GM19438 (cell line): ENCODE measurements around the gene LYZL6.

Experiments
- ATAC-seq: cut with Tn5 transposase; IDR thresholded peaks from one replicate; pipeline ENCODE4 v1.9.1; 2021; ENCODE audit warnings: low read depth; ENCODE audit not compliant: unreplicated experiment

The LYZL6 gene

DNA sequence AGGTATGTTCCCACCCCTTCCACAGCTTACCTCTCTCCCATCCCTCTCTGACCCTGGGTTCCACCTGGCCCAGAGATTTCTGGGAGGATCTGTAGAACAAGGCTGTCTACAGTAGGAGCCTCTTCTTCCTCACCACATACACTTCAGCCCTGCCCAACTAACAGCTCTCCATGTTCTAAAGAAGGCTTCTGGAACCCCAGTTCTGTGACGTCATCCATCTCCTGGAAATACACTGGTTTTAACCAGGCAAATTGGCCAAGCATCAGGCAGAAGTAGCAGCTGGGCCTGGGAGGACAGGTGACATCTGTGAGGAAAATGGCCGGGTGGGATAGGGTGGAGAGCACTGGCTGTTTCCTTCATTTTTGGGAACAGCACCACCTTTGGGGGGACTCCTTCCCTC, at the start of gene LYZL6:
Gene LYZL6 (minus strand): TSS at position 177 of the 400 bp plus-strand sequence. CDS start 4,357 bp downstream, outside the sequence.
- ATAC-seq = no peak

- no peak for ATAC-seq
These were observed 47.6 kb upstream of the LYZL6 start for GRCh38 chr17:35991075-35991474.

DNA sequence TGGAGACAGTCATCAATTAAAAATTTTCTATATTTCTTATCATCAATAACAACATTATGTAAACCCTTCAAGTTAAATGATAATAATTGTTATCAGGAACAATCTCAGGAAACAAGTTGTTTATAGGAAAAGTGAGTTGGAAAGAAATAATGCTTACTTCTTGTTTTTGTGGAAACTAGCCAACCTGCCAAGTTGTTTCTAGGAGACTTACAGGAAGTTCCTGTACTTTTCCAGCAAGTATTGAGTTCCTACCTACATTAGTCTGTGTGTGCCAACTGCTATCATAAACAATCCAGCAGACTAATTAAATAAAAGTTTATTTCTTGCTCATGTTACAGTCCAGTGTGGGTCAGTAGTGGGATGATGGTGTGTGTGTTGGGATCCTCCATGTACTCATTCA, 44.7 kb upstream of the LYZL6 start:
- no peak for ATAC-seq

DNA sequence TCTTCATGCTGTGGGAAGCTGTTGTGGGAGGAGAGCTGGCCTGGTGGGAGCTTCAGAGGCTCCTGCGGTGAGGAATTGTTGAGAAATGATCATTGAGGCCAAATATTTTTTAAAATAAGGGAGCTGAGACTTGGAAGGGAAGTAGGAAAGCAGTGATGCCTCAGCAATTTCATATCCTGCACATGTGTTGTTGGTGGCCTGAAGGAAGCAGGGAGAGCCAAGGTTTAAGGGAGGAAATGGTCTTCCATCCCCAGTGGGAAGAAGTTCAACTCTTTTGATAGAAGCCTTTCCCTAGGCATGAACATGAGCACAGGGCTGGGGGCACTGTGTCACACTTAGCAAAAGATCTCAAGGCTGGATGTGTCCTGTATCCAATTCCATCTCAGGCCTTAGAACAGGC, 43.1 kb upstream of the LYZL6 start, which contains the start of gene CCL14:
Gene CCL14 (minus strand): TSS at position 87 of the 400 bp plus-strand sequence. CDS start 80 bp downstream, at position 7.
- ATAC-seq = no peak

DNA sequence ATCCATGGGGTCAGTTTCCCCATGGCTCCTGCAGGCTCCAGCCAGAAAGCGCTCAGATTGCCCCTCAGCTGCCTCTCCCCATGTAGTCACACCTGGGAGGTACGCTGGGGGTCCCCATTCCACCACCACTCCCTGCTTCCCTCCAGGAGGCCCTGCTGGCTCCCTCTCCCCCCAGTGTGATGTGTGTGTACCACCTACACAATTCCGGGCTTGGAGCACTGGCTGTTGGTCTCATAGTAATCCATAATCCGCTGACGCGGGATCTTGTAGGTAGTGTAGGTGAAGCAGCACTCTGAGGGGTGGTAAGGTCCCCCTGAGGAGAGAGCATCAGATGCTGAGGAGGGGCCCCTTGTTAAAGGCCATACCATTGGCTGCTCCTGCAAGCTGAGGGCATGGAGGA, 40.6 kb upstream of the LYZL6 start:
- no peak for ATAC-seq

DNA sequence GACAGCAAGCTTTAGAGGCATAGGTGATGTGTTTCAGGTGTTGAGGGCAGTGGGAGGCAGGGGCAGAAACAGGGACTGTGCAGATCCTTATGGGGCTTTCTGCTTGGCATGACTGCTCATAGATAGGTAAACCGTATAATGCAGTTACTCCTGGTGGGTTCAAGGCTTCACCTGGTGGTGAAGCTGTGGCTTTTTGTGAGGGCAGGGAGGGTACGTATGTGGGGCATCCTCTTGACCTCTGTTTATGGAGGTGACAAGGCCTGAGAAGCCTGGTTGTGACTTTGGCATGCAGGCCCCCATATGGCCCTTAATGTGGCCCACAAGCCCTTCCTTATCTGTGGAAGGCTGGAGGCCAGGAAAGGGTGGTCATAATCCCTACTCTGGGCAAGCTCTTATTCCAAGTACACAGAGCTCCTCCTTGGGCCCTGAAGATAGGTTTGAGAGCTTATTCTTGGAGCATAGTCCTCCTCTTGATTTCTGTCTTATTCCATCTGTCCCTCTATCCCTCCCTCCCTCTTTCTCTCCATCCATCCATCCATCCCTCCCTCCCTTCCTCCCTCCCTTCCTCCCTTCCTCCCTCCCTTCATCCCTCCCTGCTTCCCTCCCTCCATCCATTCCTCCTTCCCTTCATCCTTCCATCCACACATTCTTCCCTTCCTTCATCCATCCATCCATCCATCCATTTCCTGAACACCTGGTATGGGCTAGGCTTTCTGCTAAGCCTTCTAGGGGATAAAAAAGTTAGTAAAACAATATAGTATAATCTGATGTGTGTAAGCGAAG, 39.1 kb upstream of the LYZL6 start:
- no peak for ATAC-seq

GRCh38 chr17:35981908-35982330, 38.4 kb upstream of the LYZL6 start:
- ATAC-seq = no peak

GRCh38 chr17:35981246-35981645, 37.7 kb upstream of the LYZL6 start, which contains the start of gene CCL16:
TSS of gene CCL16 (minus strand) at chr17:35981497. CDS start at chr17:35981420, 77 bp downstream.
- no peak for ATAC-seq

GRCh38 chr17:35978346-35978745, 34.8 kb upstream of the LYZL6 start:
- no peak for ATAC-seq

DNA sequence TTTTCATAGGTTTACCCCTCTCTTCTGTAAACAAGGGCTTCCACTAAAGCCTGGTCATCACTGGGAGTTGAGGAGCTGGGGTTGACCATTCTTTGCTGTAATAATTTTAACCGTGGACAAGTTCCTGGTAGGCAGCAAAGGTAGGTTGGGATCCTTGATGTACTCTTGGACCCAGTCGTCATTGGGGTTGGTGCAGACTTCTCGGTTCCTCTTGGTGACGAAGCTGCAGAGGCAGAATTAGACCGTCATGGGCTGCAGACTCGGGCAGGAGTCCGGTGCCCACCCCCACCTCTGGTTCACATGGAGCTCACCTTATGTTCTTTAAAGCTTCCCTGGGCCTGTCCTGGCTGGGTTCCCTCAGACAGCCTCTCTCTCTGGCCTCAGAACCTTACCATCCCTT, 34.0 kb upstream of the LYZL6 start:
- no peak for ATAC-seq

DNA sequence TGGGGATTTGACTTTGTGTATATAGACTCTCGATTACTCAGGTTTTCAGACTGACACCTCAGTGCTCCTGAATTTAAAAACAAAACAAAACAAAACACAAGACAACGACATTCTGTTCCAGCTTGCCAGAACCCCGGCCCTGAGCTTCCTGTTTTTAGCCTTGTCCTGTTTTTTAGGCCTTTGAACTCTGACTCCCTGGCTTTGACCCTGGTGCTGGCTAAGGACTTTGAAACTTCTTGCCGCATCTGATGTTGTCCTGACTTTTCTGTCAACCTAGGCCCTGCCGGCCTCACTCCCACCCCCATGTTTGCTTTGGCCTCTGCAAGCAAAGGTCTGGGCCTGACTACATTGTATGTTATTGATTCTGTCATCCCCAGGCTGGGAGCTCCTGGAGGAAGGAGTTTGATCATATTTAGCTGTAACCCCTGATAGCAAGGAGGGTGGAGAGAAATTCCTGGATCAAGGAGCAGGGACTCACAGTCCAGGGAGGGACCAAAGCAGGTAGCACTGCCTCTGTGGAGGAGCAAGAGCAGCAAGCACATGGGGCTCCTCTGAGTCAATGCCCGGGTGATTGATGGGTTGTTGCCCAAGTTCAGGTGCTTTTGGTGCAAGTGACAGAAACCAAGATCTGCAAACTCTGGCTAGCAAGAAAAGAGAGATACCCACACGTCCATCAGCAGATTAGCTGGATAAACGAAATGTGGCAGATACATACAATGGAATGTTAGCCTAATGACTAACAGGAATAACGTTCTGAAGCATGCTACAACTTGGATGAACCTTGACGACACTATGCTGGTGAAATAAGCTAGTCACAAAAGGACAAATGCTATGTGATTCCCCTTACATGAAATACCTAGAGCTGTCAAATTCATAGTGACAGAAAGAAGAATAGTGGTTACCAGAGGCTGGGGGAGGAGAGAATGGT, 30.1 kb upstream of the LYZL6 start:
- ATAC-seq = no peak

DNA sequence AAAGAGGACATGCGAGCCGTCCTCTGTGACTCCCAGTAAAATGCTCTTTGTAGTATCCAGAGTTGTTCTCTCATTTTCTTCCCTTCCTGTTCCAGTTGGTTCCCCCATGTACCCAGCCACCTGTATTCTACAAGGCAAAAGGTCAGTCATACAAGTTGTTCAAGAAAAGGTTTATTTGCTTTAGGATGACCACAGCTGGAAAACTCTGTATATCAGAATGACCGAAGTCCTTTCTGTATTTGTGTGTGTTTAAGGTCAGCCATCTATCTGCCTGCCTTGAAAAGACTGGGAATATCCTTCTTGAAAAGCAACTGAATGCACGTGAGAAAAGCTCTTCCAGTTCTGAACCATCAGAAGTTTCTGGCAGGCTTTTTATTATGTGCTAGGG, 29.4 kb upstream of the LYZL6 start:
- ATAC-seq = no peak

DNA sequence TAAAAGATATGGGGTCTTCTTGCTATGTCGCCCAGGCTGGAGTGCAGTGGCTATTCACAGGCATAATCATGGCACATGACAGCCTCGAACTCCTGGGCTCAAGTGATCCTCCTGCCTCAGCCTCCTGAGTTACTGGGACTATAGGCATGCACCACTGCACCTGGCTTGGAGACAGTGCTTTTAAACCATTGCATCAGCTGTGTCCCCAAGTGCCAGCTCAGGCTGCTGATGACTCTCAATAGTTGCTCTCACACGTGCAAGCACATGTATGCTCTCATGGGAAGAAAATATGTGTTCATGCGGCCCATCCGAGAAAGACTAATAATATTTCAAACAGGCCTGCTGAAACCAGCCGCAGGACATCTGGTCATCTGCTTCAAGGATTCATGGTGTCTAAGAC, 29.0 kb upstream of the LYZL6 start:
- no peak for ATAC-seq

- no peak for ATAC-seq
These were observed 28.6 kb upstream of the LYZL6 start for GRCh38 chr17:35972066-35972465.

DNA sequence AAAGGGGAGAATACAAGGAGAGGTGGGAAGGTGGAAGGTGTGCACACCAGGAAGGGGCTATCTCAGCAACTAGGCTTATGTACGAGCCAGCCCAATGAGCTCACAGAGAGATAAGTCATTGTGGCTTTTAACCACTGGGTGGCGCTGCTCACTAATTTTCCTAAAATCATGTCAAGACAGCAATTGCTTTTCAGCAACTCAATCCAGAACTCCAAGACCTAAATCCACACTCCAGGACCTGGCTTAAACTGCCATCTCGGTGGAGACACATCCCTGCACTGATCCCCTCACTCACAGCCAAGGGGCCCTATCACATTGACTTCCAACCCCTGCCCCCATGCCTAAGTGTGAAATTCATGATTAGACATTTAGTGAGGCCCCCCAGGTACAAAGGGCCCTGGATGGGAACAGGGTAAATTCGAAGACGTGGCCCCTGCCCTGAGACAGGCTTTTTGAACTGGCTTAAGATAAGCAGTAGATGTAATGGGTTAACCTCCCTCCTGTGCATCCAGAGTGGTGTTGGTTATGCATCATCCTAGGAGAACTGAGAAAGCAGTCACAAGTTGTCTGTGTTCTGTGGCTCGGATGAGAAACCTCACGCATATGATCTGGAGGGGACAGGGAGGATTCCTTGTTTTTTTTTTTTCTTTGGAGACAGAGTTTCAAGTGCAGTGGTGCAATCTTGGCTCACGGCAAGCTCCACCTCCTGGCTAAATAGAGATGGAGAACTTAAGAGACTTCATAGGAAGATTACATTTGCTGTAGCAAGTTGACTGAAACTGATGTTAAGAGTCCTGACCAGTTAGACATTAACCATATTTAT, 26.3 kb upstream of the LYZL6 start:
- ATAC-seq = no peak

DNA sequence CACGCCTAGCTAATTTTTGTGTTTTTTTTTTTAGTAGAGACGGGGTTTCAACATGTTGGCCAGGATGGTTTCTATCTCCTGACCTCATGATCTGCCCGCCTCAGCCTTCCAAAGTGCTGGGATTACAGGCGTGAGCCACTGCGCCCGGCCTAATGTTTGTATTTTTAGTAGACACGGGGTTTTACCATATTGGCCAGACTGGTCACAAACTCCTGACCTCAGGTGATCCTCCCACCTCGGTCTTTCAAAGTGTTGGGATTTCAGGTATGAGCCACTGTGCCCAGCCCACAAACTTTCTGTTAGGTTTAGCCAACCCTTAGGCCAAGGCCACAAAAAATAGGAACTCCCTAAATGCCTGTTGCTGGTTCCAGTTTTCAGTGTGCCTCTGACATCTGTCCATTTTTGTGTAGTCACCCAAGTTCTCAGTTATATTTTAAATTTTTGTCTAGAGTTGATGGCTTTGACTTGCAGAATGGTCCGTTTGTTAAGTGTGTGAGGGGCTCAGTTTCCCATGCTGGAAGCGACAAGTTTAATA, 25.1 kb upstream of the LYZL6 start:
- ATAC-seq = no peak

DNA sequence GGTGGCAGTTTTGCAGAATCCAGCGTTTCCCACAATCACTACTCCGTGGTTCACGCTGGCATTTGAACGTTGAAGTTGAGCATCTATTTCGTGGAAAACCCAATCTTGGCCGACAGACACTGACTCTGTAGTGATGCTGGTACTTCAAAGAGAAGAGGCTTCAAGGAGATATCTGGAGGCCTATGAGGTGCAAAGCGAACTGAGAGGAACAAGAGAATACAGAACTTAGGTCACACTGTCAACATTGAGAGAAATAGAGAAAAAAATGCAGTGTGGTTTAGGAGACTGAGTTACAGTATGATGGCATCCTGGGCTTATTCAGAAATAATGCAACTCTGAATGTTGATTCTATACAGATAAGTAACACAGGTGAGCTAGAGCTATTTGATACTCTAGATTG, 21.8 kb upstream of the LYZL6 start:
- ATAC-seq = no peak

GRCh38 chr17:35963663-35964062, 20.1 kb upstream of the LYZL6 start:
- no peak for ATAC-seq

DNA sequence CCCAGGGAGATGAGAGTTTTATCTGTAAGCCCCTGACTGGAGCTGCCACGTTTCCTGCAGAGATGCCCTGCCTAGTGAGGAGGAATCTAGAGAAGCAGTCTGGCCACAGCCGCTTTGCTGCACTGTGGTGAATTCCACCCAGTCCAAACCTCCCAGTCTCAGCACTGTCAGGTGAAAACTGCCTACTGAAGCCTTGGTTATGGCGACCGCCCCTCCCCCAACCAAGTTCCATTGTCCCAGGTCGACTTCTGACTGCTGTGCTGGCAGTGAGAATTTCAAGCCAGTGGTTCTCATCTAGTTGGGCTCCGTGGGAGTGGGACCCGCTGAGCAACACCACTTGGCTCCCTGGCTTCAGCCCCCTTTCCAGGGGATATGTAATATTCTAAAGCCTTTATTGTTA, 10.2 kb upstream of the LYZL6 start:
- no peak for ATAC-seq

GRCh38 chr17:35949401-35949800, 5.9 kb upstream of the LYZL6 start:
- ATAC-seq = no peak
